Stimulated activated CD4-positive, alpha-beta T cell treated with anti-CD3 and anti-CD28 coated beads, Interleukin-2, amount 100 ng/mL, for 24 hours (primary cell): ENCODE results near the gene DGKH.
"Not testable (repeated sequence)": the region's sequence is repeated elsewhere in the genome, so short reads cannot be mapped to it uniquely, and the experiment has no call there.

Experiments used
- DNase-seq, 2 donors: peaks; one replicate each; pipeline ENCODE4 v3.0.0-alpha.2; 2020

DGKH gene

GRCh38 chr13:42073683-42074082 is 25.2 kb downstream of the DGKH start:
- no peak for DNase-seq

GRCh38 chr13:42075517-42075916 is 27.1 kb downstream of the DGKH start:
- no peak for DNase-seq

GRCh38 chr13:42076309-42076713 is 27.9 kb downstream of the DGKH start:
- DNase-seq = no peak

GRCh38 chr13:42078128-42078808 is 29.8 kb downstream of the DGKH start:
- no peak for DNase-seq

- no peak for DNase-seq
Measured at GRCh38 chr13:42083138-42083770, 34.8 kb downstream of the DGKH start.

GRCh38 chr13:42084722-42085121 is 36.3 kb downstream of the DGKH start:
- DNase-seq = no peak

GRCh38 chr13:42086582-42086981 is 38.1 kb downstream of the DGKH start:
- DNase-seq = no peak

- no peak for DNase-seq
Measured at GRCh38 chr13:42094516-42095040, 46.1 kb downstream of the DGKH start.

- not testable (repeated sequence) for DNase-seq
Measured at GRCh38 chr13:42096222-42096621, 47.8 kb downstream of the DGKH start.

- DNase-seq = no peak
Measured at GRCh38 chr13:42099962-42100675, 51.7 kb downstream of the DGKH start.

- DNase-seq = no peak
Measured at GRCh38 chr13:42100960-42101359, 52.5 kb downstream of the DGKH start.

- DNase-seq = no peak
Measured at GRCh38 chr13:42101821-42102585, 53.6 kb downstream of the DGKH start.

- no peak for DNase-seq
Measured at GRCh38 chr13:42102961-42103865, 54.8 kb downstream of the DGKH start.

- no peak for DNase-seq
Measured at GRCh38 chr13:42106998-42107397, 58.5 kb downstream of the DGKH start.

GRCh38 chr13:42107421-42107820 is 59.0 kb downstream of the DGKH start:
- no peak for DNase-seq

- no peak for DNase-seq
Measured at GRCh38 chr13:42108217-42108616, 59.8 kb downstream of the DGKH start.

GRCh38 chr13:42109957-42110356 is 61.5 kb downstream of the DGKH start:
- DNase-seq = no peak

- DNase-seq = peak; percentile 11 to 37
Measured at GRCh38 chr13:42110410-42111155, 62.1 kb downstream of the DGKH start.

- DNase-seq = no peak
Measured at GRCh38 chr13:42112864-42113263, 64.4 kb downstream of the DGKH start.

GRCh38 chr13:42113478-42113877 is 65.0 kb downstream of the DGKH start:
- no peak for DNase-seq

- no peak for DNase-seq
Measured at GRCh38 chr13:42114278-42114677, 65.8 kb downstream of the DGKH start.
